ENCODE data around the gene L3MBTL4.
"Not testable (repeated sequence)": the region's sequence is repeated elsewhere in the genome, so short reads cannot be mapped to it uniquely, and the experiment has no call there.

Gene L3MBTL4

DNA sequence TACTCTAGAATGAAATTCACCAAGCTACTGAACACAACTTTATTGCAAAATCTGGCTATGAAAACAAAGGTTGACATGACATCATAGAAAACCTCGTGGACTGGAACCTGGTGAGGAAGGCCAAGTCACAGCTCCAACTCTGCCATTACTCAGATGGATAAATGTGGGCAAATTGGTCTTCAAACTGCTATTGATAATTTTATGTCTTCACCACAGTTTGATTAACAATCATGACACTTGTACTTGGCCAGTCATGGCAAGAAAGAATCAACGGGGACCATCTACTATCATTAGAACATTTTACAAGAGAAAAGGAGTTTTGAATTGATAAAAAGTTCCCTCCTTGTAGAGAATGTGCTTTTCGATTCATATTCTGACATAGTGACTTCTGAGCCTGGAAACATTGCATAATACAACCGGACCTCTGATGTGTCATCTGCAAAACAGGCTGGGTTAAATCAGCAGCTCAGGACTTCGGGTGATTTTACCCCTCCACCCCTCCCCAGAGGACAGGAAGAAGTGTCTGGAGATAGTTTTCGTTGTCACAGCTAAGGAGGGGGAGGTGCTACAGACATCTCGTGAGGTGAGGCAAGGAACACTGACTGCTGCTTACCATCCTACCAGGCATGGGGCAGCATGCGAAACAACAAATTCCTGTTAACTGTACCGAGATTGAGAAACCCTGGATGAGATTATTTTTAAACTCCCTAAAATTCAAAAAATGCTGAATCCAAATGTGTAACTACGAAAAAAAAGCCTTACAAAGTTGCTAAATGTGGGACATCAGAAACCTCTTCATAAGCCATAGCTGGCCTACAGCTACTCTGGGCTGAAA lies 8.4 kb downstream of the L3MBTL4 start:
- DNase-seq = no peak

DNA sequence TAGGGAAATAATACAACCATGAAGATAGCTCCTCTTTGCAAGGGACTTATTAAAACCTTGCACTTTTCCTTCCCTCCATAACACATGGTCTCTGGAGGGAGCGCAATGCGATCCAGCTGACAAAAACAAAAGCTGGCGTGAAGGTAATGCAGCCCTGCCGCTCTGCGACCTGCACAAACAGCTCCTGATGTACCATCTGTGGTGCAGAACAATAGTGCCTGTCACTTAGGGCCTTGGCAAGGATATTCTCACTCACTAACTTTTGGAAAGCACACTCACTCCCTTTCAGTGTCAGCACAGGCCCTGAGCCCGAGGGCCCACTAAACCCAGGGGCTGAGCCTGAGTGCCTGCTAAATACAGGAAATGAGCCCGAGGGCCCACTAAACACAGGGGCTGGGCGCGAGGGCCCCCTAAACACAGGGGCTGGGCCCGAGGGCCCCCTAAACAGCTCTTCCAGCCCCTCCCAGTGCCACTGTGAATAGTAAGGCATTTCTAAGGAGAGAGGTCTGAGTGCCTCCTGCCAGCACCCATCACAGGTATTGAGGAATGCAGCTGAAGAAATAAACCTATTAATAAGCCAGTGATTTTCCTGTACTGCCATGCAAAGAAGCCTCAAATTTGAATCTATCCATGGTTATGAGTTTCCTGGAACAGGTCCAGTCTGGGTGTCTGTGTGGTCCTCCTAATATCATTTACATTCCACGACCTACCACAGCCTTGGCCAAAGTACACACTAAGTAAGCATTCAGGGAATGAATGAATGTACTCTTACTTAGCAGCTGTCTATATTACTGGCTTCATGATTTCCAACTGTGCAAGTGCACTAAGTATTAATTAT lies 9.3 kb downstream of the L3MBTL4 start:
- DNase-seq = no peak

GRCh38 chr18:6404834-6405233 lies 9.9 kb downstream of the L3MBTL4 start:
- no peak for DNase-seq

DNA sequence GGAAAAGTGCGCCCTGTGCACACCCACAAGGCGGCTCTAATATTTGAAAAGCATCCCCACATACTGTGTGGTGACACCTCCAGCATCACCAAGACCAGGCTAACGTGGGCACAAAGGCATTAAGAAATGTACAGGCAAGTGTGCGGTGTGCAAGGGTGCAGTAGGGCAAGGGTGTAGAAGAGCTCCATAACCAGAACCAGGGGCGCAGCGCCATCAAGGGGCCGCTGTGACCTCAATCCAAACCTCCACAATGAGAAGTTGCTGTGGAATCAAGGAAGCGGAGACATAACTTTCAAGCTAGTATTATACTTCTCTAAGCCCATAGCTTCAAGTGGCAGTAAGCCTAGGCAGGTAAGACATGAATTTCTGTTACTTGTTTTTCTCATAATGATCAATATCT lies 13.0 kb downstream of the L3MBTL4 start:
- DNase-seq = no peak

DNA sequence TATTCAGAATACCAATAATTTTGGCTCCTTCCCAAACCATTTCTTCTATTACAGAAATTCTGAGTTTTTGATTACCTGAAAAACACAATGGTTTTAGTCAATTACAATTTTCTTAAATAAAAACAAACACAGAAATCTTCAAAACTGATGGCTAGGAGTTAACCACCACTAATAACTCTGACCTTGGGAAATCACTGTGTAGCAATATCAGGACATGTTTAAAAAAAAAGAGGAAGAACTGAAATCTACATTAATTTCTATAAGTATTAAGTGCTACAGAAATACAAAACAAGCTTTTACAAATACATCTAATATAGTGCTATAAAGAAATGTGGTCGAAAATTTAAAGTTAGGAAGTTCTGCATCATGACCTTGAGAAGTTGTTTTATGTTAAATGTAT lies 14.9 kb downstream of the L3MBTL4 start:
- no peak for DNase-seq

GRCh38 chr18:6397931-6398566 lies 16.7 kb downstream of the L3MBTL4 start:
- no peak for DNase-seq

GRCh38 chr18:6396847-6397246 lies 17.9 kb downstream of the L3MBTL4 start:
- no peak for DNase-seq

DNA sequence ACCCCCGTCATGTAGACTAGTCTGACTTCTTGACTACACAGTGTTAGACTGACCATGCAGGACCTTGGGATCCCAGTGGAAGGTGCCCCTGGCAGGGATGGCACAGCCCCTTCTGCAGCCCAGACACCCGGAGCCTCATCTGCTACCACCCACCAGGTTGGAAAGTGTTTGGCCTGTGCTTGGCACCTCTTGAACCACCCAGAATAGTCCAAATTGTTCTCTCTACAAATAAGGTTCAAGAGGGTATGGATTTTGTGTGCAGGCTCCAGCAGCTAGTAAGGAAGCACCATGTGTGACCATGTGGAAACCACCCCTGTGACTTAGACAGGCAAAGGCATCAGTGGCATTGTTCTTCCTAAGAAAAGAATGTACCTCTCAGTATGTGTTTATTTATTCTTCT lies 18.4 kb downstream of the L3MBTL4 start:
- DNase-seq = no peak

DNA sequence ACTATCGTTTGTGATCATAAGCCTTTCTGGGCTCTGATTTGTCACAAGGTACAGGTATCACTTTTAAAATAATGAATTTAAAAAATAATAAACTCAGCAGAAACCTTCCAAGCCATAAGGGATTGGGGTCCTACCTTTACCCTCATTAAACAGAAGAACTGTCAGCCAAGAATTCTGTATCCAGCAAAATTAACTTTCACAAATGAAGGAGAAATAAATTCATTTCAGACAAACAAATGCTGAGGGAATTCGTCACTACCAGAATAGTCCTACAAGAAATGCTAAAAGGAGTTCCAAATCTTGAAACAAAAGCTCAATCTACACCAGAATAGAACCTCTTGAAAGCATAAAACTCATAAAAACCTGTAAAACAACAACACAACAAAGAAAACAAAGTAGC lies 25.7 kb downstream of the L3MBTL4 start:
- DNase-seq = no peak

- DNase-seq = no peak
Observed at GRCh38 chr18:6382963-6383362, 31.7 kb downstream of the L3MBTL4 start.

DNA sequence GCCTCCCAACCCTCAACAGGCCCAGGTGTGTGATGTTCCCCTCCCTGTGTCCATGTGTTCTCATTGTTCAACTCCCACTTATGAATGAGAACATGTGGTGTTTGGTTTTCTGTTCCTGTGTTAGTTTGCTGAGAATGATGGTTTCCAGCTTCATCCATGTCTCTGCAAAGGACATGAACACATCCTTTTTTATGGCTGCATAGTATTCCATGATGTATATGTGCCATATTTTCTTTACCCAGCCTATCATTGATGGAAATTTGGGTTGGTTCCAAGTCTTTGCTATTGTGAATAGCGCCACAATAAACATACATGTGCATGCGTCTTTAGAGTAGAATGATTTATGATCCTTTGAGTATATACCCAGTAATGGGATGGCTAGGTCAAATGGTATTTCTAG lies 37.2 kb downstream of the L3MBTL4 start:
- DNase-seq = not testable (repeated sequence)

DNA sequence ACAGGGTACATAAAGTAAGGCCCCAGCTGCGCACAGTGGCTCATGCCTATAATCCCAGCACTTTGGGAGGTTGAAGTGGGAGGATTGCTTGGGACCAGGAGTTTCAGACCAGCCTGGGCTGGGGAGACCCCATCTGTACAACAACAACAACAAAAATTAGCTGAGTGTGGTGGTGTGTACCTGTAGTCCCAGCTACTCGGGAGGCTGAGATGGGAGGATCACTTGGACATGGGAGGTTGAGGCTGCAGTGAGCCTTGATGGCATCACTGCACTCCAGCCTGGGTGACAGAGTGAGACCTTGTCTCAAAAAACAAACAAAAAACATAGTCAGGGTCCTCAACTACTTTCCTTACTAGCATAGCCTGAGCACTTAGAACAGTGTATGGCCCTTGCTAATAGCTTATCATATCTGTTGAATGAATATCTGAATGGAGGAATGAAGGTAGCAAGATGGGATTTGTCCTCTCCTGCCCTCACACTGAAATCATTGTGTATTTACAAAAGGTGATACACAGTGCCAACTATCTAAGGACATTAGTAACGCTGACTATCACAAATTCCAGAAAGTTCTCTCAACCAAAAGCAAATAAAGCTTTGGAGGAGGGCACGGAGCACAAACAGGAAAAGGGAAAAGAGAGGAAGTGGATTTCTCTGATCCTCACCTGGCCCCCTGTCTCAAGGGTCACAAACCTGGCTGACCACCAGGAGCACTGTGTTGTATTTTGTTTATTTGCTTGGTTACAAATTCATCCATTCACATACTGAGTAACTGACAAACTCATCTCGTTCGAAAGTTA lies 38.1 kb downstream of the L3MBTL4 start:
- no peak for DNase-seq

DNA sequence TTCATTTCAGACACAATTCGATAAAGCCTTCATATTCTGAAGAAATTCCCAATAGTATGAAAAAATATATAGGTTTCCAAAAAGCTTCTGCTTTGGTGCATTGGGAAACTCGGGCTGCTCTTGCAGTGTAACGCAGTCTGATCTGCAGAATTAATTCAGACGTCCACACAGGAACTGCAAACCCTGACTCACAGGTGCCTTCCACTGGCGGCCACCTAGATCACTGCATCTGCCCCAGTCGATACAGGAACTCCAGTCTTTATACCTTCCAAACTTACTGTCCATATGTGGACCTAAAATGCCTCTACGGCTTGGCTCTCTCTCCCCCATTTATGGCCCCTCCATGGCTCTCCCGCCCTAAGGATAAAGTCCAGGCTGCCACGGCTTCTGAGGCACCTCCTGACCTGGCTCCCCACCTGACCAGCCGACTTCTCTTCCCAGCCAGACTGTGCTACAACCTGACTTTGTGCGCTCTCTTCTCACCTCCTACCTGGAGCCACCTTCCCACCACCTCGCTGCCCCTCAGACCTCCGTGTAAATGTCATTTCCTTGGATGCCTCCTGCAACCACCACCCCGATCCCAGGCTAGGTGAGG lies 39.7 kb downstream of the L3MBTL4 start:
- no peak for DNase-seq

- peak; percentile 80 for DNase-seq
Observed at GRCh38 chr18:6374340-6374739, 40.4 kb downstream of the L3MBTL4 start.

DNA sequence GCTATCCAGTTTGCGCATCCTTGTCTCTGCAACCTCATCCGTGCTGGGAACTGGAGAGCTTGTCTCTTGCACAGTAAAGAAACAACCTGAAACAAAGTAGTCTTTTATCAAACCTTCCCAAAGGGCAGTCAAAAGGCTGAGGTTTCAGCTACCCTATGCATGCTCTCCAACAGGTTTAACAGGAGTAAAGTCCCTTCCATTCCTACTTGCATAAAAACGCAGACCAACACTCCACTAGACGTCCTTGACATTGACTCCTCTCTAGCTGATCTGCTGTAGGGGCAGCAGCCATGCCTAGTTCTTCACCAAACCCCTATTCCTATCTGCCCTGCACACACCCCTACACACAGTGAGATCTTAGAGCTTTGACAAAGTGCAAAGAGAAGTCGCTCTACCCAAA lies 41.5 kb downstream of the L3MBTL4 start:
- DNase-seq = no peak

GRCh38 chr18:6370886-6371635 lies 43.6 kb downstream of the L3MBTL4 start:
- peak; percentile 81 for DNase-seq

DNA sequence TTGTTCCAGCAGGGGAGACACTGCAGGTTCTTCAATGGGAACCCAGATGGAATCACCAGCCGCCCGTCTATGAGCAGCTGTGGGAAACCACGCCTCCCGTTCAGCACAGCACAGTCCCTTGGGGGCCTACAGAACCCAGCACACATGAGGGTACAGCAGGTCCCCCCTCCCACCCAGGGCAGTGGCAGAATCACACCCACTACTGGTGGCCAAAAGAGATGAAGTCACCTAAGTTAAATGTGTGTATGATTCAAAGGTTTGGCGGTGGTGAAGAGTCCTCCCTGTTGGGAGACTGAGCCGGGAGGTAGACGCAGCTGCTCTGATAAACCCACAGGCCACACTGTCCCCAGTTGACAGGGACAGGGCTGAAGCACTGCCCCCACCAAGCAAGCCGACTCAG lies 44.3 kb downstream of the L3MBTL4 start:
- no peak for DNase-seq

DNA sequence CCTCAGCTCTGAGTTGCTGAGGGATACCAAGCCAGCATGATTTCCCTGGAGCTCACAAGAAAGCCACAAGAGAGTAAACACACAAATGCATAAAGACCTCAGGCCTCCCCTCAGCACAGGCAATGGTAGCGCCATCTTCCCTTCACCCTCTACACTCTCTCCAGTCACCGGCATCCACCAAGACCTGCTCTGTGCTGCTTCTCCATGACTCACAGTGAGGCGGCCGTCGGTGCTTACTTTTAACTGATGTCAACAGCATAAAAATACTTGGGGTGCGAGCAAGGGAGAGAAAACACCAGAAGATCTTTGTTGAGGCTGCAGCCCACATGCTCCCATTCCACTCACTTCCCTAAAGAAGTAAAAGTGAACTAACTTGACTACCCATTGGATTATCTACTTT lies 46.7 kb downstream of the L3MBTL4 start:
- no peak for DNase-seq

DNA sequence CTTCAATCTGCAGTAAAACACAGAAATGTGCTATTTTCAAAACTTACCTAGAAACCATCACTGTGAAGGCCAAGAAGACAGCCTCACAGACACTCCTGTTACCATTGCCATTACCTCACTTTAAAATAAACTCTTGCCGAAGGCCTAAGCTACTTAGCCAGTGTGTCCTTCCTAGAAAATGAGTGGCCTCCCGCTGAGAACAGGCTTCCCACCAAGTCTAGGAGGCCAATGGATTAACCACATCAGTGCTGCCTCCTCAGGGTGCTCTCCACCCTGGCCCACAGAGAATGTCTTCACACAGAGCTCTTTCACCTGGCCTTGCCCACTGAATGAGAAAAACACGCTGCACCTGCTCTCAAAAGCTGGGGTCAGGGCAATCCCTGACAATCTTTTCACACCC lies 47.5 kb downstream of the L3MBTL4 start:
- no peak for DNase-seq

- DNase-seq = no peak
Observed at GRCh38 chr18:6366776-6367175, 47.9 kb downstream of the L3MBTL4 start.

- DNase-seq = no peak
Observed at GRCh38 chr18:6365385-6365784, 49.3 kb downstream of the L3MBTL4 start.

DNA sequence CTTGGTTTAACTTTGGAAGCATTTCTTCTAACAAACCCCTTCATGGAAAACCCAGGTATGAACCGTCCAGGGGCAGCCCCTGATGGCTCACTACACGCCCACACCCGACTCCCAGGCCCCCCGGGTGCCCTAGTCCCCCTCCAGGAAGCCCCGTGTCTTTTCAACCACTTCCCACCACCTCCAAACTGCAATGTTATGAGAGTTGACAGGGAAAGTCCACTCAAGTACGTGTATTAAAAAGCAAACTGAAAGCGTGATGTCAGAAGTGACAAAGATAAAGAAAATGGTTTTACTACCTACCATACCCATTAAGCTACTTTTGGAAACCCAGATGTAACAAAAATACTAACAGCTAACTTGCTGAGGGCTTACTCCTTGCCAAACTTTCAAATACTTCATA lies 51.5 kb downstream of the L3MBTL4 start:
- DNase-seq = no peak
